Activated CD4-positive, alpha-beta T cell treated with anti-CD3 and anti-CD28 coated beads, Interleukin-2, amount 50 U/mL, for 24 hours (primary cell): ENCODE results near the gene KIAA0513.
A peak's percentile ranks its signal among the peaks of the same experiment; 100 is the strongest.
"Not testable (repeated sequence)": the region's sequence is repeated elsewhere in the genome, so short reads cannot be mapped to it uniquely, and the experiment has no call there.

Experiments
- DNase-seq, 2 donors: peaks; one replicate each; pipeline ENCODE4 v3.0.0-alpha.2; 2020; ENCODE audit warnings: low read depth in 1 of 2, low spot score in 1 of 2

The KIAA0513 gene

DNA sequence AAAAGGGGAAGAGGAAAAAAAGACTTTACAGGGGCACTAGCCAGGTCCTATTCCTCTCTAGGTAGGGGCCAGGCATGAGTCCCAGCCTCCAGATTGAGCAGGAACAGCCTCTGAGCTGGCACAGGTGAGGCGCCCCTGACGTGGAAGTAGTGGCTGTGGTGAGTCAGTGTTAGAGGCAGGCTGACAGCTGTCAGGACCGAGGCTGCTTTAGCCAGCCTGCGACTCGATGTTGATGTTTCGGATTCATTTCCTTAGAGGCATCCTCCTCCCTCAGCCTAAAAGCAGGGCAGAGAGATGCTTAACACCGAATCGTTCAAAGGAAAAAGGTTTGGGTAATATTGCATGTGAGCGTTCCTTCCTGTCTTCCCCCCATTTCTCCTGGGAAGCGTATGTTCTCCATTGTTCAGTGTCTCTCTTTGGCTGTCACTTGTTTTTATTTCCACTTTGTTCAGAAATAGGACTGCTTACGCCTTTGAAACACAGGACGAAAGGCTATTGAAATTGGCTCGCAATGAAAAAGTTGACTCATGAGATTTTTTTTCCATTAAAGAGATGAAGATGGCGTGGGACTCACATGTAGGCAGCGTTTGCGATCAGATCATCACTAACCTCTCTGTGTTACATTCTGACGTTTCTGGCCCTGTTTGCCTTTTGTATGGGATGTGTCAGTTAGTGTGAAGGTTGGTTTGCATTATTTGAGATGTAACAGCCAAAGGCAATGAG lies 1.3 kb downstream of the KIAA0513 start:
- DNase-seq, result peak; percentile 40 to 76

DNA sequence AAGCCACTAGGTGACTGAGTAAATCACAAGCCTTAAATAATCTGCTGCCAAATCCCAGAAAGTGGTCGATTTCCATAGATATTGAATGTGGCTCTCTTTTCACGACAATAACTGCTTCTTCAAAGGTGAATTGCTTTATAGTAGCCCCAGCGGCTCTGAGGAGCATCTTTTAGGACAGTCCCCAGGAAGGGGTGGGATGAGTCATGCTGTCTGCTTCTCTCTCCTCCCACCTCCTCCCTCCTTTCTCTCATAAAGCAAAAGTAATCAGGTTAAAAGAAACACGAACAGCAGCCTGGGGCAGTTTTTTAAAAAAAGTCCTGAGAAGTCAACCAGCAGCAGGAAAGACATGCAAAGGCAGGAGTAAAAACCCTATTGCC lies 1.8 kb downstream of the KIAA0513 start:
- DNase-seq, result peak in 1 of 2 donors; percentile 65

DNA sequence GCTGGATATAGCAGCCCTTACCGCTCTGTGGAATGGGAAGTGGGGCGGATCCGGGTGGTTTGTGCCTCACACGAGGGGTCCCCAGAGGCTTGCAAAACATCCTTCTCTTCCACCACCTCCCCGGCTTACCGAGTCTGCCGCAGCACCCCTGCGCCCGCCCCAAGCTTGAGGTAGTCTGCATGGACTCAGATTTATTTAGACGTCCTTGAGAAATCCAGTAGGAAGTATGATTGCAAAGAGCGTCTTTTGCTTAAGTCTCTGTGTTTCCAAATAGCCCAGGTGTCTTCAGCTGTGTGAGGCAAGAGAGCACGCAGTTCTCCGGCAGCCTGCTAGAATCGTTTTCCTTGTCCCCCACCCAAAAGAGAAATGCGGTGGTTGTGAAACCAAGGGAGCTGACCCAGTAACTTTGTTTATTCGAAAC lies 2.4 kb downstream of the KIAA0513 start:
- DNase-seq, result no peak

DNA sequence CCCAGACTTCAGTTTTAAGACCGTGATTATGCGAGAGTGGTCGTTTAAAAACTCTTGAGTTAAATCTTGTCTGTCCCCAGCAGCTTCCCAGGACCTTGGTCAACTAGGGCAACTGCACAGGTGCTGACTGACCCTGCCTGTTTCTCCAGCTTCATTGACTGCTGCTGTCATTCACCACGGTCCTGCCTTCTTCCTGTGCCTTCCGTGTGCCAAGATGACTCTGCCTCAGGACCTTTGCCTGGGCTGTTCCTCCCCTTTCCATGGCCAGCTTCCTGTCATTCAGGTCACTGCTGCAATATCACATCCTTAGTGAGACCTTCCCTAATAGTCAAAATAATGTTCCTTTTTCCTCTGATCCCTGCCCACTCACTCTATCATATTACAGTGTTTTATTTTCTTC lies 3.9 kb downstream of the KIAA0513 start:
- DNase-seq, result no peak

DNA sequence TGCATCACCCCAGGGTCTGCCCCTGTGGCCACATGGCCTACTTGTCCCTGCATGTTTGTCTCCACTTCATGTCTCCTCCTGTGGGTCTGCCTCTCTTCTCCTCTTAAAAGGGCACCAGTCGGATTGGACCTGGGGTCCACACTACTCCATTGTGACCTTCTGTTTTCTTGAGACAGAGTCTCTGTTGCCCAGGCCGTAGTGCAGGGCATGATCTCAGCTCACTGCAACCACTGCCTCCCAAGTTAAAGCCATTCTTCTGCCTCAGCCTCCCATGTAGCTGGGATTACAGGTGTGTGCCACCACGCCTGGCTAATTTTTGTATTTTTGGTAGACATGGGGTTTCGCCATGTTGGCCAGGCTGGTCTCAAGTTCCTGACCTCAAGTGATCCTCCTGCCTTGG lies 4.6 kb downstream of the KIAA0513 start:
- not testable (repeated sequence) for DNase-seq

DNA sequence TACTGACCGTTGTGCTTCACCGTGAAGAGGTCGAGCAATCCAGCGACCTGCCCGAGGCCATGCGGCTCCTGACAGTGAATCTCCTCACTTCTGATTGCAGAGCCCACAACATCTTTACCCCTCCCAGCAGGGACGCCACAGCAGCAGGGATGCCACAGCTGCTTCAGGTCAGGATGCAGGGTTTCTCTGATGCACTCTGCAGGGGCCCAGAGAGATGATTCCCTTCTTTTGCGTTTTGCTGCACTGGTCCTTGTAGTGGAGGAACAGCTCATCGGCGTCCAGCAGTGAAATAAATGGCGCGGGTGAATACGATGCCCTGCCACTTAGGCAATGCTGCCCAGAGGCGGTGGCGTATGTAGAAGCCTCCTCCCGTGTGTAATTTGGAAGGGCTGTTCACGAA lies 5.6 kb downstream of the KIAA0513 start:
- no peak for DNase-seq

DNA sequence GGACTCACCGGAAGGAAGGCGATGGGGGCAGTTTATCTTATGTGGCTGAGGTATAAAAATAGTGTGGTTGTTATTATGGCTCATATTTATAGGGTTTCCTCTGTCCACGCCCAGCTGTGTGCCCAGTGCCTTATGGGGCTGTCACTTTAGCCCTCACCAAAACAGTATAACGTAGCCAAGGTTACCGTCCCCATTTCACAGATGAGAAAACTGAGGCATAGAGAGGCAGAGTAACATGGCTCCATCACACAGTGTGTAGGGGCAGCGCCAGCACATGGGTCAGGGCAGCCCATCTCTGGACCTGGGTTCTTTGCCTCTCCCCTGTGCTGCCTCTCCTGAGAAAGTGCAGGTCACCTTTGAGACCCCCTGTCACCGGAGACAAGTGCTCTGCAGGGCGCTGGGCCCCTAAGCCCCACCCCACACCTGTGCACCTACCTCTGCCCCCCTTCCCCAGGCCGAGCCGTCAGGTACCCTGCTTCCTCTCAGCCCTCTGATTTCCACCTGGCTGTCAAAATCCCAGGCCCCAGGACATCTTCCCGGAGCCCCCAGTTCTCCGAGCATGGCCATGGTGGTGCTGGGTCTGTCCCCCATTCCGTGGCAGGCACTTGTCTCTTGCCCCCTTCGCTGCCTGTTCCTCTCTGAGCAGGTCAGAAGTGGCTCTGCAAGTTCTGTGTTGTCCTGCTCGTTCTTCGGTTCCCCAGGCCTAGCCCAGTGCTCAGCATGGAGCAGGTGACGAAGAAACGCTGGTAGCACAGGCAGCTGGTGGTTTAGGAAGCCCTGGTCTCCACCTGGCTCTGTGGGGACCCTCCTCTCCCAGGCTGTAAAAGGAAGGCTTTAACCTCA lies 7.2 kb downstream of the KIAA0513 start:
- no peak for DNase-seq

DNA sequence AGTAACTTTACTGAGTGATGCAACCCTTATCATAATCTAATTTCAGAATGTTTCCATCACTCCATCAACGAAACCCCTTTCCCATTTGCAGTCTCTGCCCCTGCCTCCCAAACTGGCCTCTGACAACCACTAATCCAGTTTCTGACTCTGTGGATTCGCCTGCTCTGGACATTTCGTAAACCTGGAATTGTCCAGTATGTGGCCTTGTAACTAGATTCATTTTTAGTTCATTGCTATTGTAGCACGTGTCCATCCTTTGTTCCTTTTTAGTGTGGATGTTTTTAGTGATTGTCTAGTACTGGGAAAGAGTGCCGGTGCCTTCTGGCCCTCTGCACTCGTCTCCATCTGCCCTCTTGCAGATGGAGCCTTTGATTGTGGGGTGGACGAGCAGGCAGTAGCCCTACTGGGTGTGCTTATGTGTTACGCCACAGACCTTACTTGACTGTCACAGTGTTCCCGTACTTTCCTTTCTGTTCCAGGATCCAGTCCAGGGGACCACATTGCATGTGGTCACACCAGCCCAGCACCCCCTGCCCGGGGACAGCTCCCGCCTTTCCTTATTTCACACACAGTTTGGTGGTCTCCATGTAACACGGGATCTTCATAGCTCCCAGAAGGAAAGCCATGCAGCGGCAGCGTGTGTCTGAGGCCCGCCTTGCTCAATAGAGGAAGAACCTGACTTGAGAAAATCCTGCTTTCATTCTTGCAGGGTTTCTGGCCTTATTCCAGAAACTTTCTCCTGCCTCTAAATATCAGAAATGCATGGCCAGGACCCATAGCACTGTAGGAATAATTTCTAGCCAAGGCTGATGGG lies 8.8 kb downstream of the KIAA0513 start:
- DNase-seq, result no peak

DNA sequence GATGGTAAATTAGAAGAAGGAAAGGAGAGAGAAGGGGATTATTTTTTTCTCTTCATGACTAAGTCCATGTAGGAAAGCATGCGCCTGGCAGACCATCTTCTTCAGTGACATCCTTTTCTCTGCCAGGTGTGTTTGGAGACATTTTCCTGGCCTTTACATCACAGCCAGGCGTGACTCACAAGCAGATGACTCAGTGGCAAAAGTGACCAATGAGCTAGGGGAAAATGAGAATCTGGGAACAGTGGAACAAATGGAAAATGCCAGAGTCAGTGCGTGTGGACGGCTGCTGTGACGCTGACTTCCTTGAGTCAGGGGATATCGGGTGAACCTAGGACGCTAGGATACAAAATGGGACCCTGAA lies 9.4 kb downstream of the KIAA0513 start:
- DNase-seq, result no peak

DNA sequence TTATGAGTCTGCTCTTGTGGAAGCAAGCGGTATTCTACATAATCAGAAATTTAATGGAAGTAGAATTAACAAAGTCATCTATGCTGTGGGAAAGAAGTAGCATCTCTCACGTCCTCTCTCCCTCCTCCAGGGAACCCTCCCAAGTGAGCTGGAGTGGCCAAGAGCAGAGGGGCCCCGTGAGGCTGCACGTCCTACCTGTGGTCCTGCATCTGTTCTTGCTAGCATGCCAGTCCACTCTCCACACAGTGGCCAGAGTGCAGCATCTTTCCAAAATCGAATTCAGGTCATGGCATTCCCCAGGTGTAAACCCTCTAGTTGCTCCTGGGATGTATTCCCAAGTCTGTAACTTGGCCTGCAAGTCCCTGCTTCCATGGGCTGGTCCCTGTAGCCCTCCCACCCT lies 10.1 kb downstream of the KIAA0513 start:
- no peak for DNase-seq

DNA sequence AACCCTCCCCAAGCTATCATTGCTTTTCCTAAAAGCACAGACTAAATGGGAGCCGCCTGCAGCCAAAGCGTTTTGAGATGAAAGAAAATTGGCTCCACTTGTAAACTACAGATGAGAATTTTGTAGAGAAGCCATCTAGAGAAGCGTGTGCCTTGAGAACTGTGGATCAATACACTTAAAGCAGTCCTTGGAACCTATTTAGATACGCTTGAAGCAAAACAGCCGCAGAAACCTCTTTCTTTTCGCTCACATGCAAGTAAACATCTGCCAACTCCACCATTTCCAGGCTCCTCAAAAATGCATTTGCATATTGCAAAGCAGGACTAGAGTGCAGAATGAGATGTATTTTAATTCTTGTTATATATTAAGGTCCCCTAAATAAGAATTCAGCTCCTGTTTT lies 13.1 kb downstream of the KIAA0513 start:
- no peak for DNase-seq

DNA sequence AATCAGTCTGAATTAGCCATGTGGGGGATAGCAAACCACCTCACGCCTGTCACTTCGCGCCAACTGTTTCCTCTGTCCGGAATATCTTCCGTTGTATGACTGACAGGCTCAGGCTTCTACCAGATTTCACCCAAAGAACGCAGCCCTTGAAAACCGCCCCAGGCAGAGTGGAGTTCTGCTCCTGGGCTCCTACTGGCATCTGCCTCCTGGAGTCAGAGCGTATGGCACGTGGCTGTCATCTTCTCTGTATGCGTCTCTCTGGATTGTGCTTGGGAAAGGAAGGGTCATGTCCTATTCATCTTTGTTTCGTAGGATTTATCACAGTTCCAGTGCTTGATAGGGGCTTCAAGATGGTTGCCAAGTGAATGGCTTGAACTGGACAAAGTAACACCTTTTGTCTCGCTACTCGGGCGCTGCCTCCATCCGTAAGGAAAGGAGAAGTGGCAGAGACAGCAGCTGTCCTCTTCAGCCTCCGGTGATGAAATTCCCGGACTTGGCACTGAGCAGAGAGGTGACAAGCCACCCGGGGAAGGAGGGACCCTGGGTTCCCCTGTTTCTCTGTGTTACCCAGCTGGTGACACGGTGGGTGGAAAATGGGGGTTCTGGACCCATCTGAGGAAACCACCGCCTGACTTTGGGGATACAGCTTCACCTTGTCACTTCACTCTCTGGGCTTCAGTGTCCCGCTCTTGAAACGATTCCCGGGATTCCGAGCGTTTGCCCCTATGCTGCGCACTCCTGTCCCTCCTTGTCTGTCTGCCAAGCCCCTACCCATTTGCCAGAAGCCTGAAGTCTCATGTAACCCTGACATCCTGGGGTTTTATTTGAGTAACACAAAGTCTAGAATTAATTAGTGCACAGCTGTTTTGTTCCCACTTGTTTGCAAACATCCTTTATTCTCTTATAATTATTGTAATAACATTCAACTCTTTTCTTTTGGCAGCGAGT lies 13.9 kb downstream of the KIAA0513 start:
- DNase-seq, result no peak

DNA sequence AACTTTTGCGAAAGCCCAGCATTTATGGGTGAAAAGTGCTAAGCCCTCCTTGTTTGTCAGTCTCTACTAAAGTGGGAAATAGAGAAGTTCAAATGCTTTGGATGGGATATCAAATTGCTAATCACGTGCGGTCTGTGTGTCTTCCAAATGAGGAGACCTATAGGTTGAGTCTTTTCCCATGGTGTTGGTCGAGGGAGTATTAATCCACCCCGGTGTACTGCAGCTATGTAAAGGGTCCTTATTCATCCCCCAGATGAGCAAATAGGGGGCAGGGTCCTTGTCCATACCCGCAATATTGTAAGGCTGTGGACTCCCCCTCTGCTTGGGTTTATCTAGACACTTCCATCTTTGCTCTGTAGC lies 14.6 kb downstream of the KIAA0513 start:
- DNase-seq, result no peak

DNA sequence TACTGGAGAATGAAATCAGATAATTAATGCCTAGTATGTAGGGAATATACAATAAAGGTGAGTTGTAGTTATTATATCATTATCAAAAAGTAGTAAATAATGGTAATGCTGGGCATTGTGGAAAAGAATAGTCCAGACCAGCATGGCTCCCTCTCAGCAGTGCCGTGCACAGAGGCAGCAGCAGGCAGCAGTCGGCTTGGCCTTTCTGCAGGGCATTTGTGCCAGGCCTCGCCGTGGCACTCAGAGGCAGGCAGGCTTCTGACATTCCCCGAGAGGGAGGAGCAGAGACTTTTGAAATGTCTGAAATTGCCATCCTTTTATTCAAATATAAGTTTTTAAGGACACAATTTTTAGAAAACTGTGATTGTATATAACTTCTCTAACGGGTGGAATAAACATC lies 15.0 kb downstream of the KIAA0513 start:
- DNase-seq, result no peak

DNA sequence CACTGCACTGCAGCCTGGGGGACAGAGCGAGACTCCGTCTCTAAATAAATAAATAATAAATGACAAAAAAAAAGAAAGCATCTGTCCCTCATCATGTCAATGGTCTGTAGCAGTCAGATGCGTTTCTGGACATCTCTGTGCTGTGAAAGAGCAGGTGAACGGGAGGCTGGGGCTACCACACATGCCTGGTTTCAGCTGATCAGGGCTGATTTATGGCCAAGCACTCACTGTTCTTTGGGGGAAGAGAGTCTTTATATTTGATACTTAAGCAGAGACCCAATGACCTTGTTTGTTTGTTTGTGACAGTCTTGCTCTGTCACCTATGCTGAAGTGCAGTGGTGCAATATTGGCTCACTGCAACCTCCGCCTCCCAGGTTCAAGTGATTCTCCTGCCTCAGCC lies 17.5 kb downstream of the KIAA0513 start:
- no peak for DNase-seq

DNA sequence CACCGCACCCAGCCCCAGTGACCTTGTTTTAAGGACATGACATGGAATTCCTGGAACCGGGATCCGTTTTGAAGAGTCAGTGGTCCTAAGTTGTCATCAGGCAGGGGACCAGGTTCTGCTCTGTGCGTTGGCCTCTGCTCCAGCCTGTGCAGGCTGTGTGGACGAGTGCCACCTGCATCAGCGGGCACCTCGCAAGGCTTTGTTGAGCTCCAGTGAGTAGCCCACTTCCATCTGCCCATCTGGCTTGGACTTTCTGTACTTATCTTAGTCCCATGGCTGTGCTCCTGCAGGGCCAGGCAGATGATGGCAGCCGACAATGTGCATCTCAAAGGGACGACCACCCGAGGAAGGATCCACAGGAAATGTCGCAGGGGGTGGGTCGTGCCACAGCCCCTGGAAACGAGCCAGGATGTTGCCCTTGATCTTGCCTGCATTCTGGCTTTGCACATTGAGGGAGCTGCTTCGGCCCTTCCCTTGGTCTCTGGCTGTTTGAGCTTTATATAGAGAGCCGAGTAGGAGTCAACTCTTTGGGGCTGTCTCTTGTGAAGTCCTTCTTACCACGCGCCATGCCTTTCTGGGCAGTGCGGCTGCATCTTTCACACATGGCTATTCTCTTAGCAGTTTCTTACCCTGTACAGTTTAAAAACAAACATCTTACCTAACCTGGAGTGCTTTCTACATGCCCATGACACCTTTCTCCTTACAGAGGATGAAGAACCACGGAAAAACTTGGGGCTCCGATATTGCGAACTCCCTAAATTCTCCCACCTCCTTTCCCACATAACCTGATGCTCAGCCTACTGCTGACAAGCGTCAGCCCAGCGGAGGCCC lies 18.3 kb downstream of the KIAA0513 start:
- DNase-seq, result no peak

DNA sequence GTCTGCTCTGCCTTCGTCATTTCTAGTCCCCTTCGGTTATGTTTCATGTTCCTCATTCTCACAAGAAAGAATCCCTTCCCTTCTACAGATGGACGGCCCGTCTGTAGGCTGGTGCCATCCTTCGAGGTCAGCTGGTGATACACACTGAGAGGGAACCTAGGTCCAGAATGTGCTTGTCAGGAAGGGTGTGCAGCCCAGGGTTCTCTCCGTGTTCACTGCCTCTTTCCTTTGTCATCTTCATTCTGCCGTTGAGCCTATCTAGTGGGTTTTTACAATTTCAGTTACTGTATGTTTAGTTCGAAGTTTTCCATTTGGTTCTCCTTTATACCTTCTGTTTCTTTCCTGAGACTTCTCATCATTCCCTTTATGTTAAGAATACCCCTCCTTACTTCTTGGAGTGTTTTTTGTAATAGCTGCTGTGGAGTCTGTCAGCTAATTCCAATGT lies 18.9 kb downstream of the KIAA0513 start:
- DNase-seq, result no peak

DNA sequence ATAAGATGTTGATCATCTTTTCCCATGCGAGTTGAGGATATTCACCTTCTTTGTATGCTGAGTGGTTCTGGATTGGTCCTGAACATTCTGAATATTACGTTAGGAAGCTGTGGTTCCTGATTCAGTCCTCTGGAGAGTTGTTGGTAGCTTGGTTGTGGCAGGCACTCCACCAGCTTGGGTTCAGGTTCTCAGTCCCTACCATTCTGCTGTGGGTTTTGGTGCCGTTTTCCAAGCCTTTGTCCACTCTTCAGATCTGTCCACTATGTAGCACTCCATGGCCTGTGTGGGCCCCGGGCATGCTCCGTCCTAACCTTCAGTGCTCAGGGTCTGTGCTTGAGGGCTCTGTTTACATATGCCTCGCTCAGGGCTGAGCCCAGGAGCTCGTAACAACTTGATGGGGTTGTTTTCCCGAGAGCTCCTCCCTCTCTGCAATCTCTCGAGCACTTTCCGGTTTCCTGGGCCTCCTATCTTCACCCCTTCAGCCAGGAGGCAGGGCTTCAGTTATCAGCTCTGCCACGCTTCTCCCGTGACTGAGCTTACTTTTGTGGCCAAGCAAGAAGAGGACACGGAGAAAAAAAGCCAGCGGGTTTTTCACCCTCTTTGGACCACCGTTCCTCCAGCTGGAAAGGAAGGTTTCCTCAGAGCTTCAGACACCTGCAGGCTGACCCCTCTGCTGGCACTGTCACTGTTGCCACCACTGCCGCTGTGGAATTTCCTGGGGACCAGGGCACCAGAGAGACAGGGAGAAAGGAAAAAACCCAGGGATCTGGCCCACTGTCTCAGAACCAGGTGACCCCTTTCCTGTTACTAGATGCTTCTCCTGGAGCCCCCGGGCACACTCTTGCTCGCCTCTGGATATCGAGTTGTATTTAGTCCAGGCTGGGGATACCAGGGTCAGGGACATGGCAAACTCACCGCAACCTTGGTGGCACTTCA lies 19.6 kb downstream of the KIAA0513 start:
- DNase-seq, result no peak
